Heart left ventricle (tissue), 16 donors: Measurements from ENCODE around the gene MYO5B. TPM values are rescaled to one million over a fixed set of nuclear protein-coding genes. Genes with fewer than 3 reads are reported as not detected.

Experiments
- ATAC-seq, 4 donors: fragments of 200-7000 bp; cut with Tn5 transposase; one replicate each; pipeline ENCODE4 v1.9.1; 2020 to 2022; ENCODE audit warnings: moderate library complexity in 4 of 4, mild to moderate bottlenecking in 3 of 4, moderate number of reproducible peaks in 1 of 4
- DNase-seq, 5 donors: peaks; one replicate each; pipeline ENCODE4 v3.0.0-alpha.2; 2020
- H3K27ac ChIP-seq, 12 donors: fragments of 200-600 bp; sonication (generic) in 4 of 12; one replicate each; pipeline versions ENCODE4 v1.5.0 to v1.8.0; 2016 to 2022; ENCODE audit warnings: mild to moderate bottlenecking in 2 of 12
- H3K27me3 ChIP-seq, 9 donors: fragments of 200-600 bp; sonication (generic) in 2 of 9; one replicate each; pipeline versions ENCODE4 v1.5.1 to v1.8.0; 2016 to 2022; ENCODE audit warnings: mild to moderate bottlenecking in 3 of 9
- H3K36me3 ChIP-seq, 9 donors: fragments of 200-600 bp; sonication (generic) in 2 of 9; one replicate each; pipeline versions ENCODE4 v1.5.0 to v1.8.0; 2018 to 2022; ENCODE audit warnings: mild to moderate bottlenecking in 2 of 9
- H3K4me1 ChIP-seq, 12 donors: fragments of 200-600 bp; sonication (generic) in 4 of 12; one replicate each; pipeline versions ENCODE4 v1.5.0 to v1.8.0; 2016 to 2022; ENCODE audit warnings: mild to moderate bottlenecking in 3 of 12
- H3K4me3 ChIP-seq, 12 donors: fragments of 200-600 bp; sonication (generic) in 4 of 12; one replicate each; pipeline versions ENCODE4 v1.5.0 to v1.8.0; 2017 to 2022; ENCODE audit warnings: mild to moderate bottlenecking in 9 of 12, moderate library complexity in 4 of 12
- H3K9me3 ChIP-seq, 12 donors: fragments of 200-600 bp; sonication (generic) in 4 of 12; one replicate each; pipeline versions ENCODE4 v1.5.0 to v1.8.0; 2016 to 2022; ENCODE audit warnings: mild to moderate bottlenecking in 1 of 12
- POLR2A ChIP-seq, 2 donors: fragments of 450-650 bp; IDR thresholded peaks; one replicate each; pipeline ENCODE4 v1.6.1; 2017; ENCODE audit warnings: antibody characterized with exemption in 2 of 2, mild to moderate bottlenecking in 2 of 2, moderate library complexity in 2 of 2
- WGBS, 4 donors: extraction: QIAGEN DNeasy Blood & Tissue Kit in 2 of 4; methylation state at CpG; one replicate each; pipeline versions ENCODE4 v1.1.5 to v1.1.7; 2013 to 2018; 5-methylcytosine and 5-hydroxymethylcytosine counted together
- intact Hi-C, 10 donors: fragments of 100-400 bp; cut with DNase I; formaldehyde crosslinking; loops; one replicate each; pipeline versions ENCODE4 v1.11.1 to v1.14.2; 2022
- polyA plus RNA-seq, 2 donors: library from polyadenylated mRNA; stranded (reverse); fragments of 200-250 nt; gene quantifications; one replicate each; pipeline ENCODE4 v1.2.3, GENCODE V29; 2013
- total RNA-seq, 9 donors: library from RNA; depleted of rRNA in 2 of 9; stranded (reverse); fragments of >200 nt in 2 of 9; fragmentation: NEBNext Ultra II Directional in 3 of 9; extraction: Animal tissue kit (Norgen Biotek cat#: 25700) in 3 of 9; gene quantifications; one replicate each; pipeline versions ENCODE4 v1.1.0 to v1.2.4, GENCODE V29; 2016 to 2023
- TF ChIP-seq, protein P1 (sequence below), 12 donors: fragments of 200-600 bp; sonication (generic) in 4 of 12; IDR thresholded peaks; one replicate each; pipeline versions ENCODE4 v1.5.0 to v1.8.0; 2018 to 2022; ENCODE audit warnings: antibody characterized with exemption in 12 of 12, mild to moderate bottlenecking in 5 of 12
- donor health status: ischemic (EF 13 %, LVEDD 7.1; RV severe dilation, severe dysfunction).
- donor health status: healthy with polysubstance abuse.
- donor health status: DM: no; HTN: yes; CAD: no.
- donor health status: DM: no; HTN: no; CAD: no.
- donor health status: ischemic (EF 25% LVEDD 6.9; RV normal size, moderate dysfunction).
- donor health status: ischemic (EF 25% LVEDD 5.7; RV mildly dilated, moderate dysfunction).
- donor health status: healthy.
- donor health status: DM: yes; HTN: yes; CAD: no.
- donor health status: ischemic (EF 35%, LVEDD 5.7; RV mildly dilated, moderate dysfunction).
- donor health status: nonischemic (EF 11% LVEDD 7.7; RV severe dilation, severe dysfunction).
- donor health status: DM: yes; HTN: yes; CAD: no.
- donor health status: PGD.
- donor health status: ischemic (EF 29% LVEDD 5.4; RV normal size, mild dysfunction).
- donor health status: nonischemic (EF 23%, LVEDD 6.1; RV moderate dilation, normal function).

MYO5B gene
- total and polyA plus RNA-seq, 11 donors: 0.51 to 5.9 (median 1.4) TPM

DNA sequence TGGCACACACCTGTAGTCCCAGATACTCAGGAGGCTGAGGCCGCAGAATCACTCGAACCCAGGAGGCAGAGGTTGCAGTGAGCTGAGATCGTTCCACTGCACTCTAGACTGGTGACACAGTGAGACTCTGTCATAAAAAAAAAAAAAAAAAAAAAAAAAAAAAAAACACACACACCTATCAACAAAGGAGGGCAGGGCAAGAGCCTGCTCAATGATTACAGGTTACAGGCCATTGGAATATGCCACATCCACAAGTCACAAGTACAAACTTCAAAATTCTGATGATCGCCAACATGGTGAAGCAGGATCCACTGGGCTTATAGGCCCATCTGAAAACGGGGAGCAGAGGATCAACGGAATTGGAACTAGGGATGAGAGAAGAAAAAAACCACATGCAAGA, 6.3 kb downstream of the MYO5B start:
- Histone ChIP-seq H3K27ac (no peak overlapping the region), H3K4me1 (peaks cover 0 to 6% (median 0%) of the 10 kb centered on the region in 12 donors), H3K4me3 (no peak overlapping the region), H3K9me3 (no peaks in the 10 kb centered on the region), H3K27me3 (peaks cover 0 to 60% (median 8%) of the 10 kb centered on the region in 9 donors), H3K36me3 (no peaks in the 10 kb centered on the region)
- TF ChIP-seq POLR2A (IDR thresholded peaks at IDR 0.05): no peak
- TF ChIP-seq, protein P1, sequence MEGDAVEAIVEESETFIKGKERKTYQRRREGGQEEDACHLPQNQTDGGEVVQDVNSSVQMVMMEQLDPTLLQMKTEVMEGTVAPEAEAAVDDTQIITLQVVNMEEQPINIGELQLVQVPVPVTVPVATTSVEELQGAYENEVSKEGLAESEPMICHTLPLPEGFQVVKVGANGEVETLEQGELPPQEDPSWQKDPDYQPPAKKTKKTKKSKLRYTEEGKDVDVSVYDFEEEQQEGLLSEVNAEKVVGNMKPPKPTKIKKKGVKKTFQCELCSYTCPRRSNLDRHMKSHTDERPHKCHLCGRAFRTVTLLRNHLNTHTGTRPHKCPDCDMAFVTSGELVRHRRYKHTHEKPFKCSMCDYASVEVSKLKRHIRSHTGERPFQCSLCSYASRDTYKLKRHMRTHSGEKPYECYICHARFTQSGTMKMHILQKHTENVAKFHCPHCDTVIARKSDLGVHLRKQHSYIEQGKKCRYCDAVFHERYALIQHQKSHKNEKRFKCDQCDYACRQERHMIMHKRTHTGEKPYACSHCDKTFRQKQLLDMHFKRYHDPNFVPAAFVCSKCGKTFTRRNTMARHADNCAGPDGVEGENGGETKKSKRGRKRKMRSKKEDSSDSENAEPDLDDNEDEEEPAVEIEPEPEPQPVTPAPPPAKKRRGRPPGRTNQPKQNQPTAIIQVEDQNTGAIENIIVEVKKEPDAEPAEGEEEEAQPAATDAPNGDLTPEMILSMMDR (IDR thresholded peaks at IDR 0.05): no peak
- DNase-seq (no peak), ATAC-seq (no peak)
- WGBS, 4 donors: 76 to 98% (median 90%) methylated on average over 6 of the region's 6 CpGs
- intact Hi-C loops: loop anchor here in 1 of 10 donors (10.0 kb wide), 1 partner anchor 184 kb away; no protein-coding TSS in a partner anchor

- Histone ChIP-seq H3K36me3 (no peaks in the 10 kb centered on the region), H3K27ac (no peak overlapping the region), H3K4me1 (no peaks in the 10 kb centered on the region), H3K4me3 (no peak overlapping the region), H3K27me3 (peaks cover 0 to 50% (median 0%) of the 10 kb centered on the region in 9 donors), H3K9me3 (no peaks in the 10 kb centered on the region)
- TF ChIP-seq POLR2A (IDR thresholded peaks at IDR 0.05): no peak
- TF ChIP-seq, protein P1 (IDR thresholded peaks at IDR 0.05): no peak
- 87 to 93% (median 89%) methylated on average over 3 of the region's 3 CpGs for WGBS, 4 donors
- ATAC-seq: no peak
- no peak for DNase-seq
- intact Hi-C loops: loop anchor here in 2 of 10 donors (2.0 to 10.0 kb wide), 2 partner anchors 59 to 183 kb away; no protein-coding TSS in a partner anchor
These were observed 7.3 kb downstream of the MYO5B start for GRCh38 chr18:50187659-50188058.

DNA sequence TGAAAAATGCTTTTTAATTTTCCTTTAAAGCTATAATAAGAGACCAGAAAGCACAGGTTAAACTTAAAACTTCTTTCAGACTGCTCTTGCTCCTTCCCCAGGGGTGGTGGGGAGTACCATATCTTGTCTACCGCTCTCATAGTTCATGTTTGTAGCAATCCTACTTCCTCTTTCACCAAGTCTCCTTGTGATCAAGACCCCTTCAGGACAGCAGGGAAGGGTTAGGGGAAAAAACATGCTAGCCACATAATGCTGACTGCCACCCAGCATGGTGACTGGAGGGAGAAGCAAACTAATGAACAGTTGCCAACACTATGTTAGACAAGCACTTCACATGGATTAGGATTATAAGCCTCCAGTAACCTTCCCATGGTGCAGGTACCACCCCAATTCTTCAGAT, 8.6 kb downstream of the MYO5B start:
- Histone ChIP-seq H3K4me1 (no peaks in the 10 kb centered on the region), H3K27ac (no peak overlapping the region), H3K4me3 (no peak overlapping the region), H3K9me3 (no peaks in the 10 kb centered on the region), H3K27me3 (peaks cover 0 to 48% (median 0%) of the 10 kb centered on the region in 9 donors), H3K36me3 (no peaks in the 10 kb centered on the region)
- 81 to 97% (median 88%) methylated on average over 1 of the region's 1 CpG for WGBS, 4 donors
- TF ChIP-seq, protein P1 (IDR thresholded peaks at IDR 0.05): no peak
- no peak for TF ChIP-seq POLR2A (IDR thresholded peaks at IDR 0.05)
- no peak for ATAC-seq
- intact Hi-C loops: loop anchor here in 2 of 10 donors (2.0 to 10.0 kb wide), 2 partner anchors 60 to 182 kb away; no protein-coding TSS in a partner anchor
- no peak for DNase-seq

DNA sequence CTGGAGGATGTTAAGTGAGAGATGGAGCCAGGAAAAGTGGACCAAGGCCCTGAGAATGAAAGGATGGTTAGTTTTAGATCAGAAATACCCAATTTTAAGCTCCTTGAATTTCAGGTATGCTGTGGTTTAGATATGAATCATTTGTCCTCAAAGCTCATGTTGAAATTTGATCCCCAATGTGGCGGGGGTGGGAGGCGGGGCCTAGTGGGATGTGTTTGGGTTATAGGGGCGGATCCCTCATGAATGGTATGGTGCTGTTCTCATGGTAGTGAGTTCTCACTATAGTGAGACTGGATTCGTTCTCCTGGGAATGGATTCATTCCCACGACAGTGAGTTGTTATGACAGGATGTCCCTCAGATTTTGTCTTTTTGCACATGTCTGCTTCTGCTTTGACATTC, 11.4 kb downstream of the MYO5B start:
- 79 to 87% (median 83%) methylated on average over 5 of the region's 5 CpGs for WGBS, 4 donors
- intact Hi-C loops: loop anchor here in 1 of 10 donors (10.0 kb wide), 1 partner anchor 179 kb away; no protein-coding TSS in a partner anchor
- Histone ChIP-seq H3K9me3 (no peaks in the 10 kb centered on the region), H3K4me3 (no peak overlapping the region), H3K27me3 (peaks cover 0 to 25% (median 0%) of the 10 kb centered on the region in 9 donors), H3K36me3 (no peaks in the 10 kb centered on the region), H3K27ac (no peak overlapping the region), H3K4me1 (no peaks in the 10 kb centered on the region)
- DNase-seq: no peak
- ATAC-seq: no peak
- TF ChIP-seq, protein P1 (IDR thresholded peaks at IDR 0.05): no peak
- no peak for TF ChIP-seq POLR2A (IDR thresholded peaks at IDR 0.05)
